Measurements from ENCODE around the gene NCKAP5.

The NCKAP5 gene

GRCh38 chr2:133568172-133568571 lies at the start of gene NCKAP5:
Gene NCKAP5, minus strand, starts transcription at chr2:133568463. Its CDS starts 50,937 bp downstream, at chr2:133517526.
- DNase-seq = peak; percentile 41

- no peak for DNase-seq
Measured at GRCh38 chr2:133609664-133610063, 41.4 kb upstream of the NCKAP5 start.

GRCh38 chr2:133608291-133608690 lies 40.0 kb upstream of the NCKAP5 start:
- no peak for DNase-seq

- no peak for DNase-seq
Measured at GRCh38 chr2:133607679-133608078, 39.4 kb upstream of the NCKAP5 start.

GRCh38 chr2:133606616-133607015 lies 38.4 kb upstream of the NCKAP5 start:
- no peak for DNase-seq

- no peak for DNase-seq
Measured at GRCh38 chr2:133605766-133606137, 37.5 kb upstream of the NCKAP5 start.

GRCh38 chr2:133605011-133605765 lies 36.9 kb upstream of the NCKAP5 start:
- DNase-seq = peak; percentile 98

GRCh38 chr2:133603109-133603508 lies 34.8 kb upstream of the NCKAP5 start:
- no peak for DNase-seq

GRCh38 chr2:133602538-133602937 lies 34.3 kb upstream of the NCKAP5 start:
- DNase-seq = no peak

- DNase-seq = no peak
Measured at GRCh38 chr2:133600266-133600928, 32.1 kb upstream of the NCKAP5 start.

GRCh38 chr2:133599811-133600210 lies 31.5 kb upstream of the NCKAP5 start:
- no peak for DNase-seq

GRCh38 chr2:133599211-133599803 lies 31.0 kb upstream of the NCKAP5 start:
- peak; percentile 58 for DNase-seq

GRCh38 chr2:133598769-133599168 lies 30.5 kb upstream of the NCKAP5 start:
- no peak for DNase-seq

GRCh38 chr2:133596701-133597393 lies 28.6 kb upstream of the NCKAP5 start:
- no peak for DNase-seq

- peak; percentile 17 for DNase-seq
Measured at GRCh38 chr2:133591164-133591563, 22.9 kb upstream of the NCKAP5 start.

GRCh38 chr2:133589456-133589855 lies 21.2 kb upstream of the NCKAP5 start:
- DNase-seq = no peak

- DNase-seq = no peak
Measured at GRCh38 chr2:133588144-133588543, 19.9 kb upstream of the NCKAP5 start.

GRCh38 chr2:133586978-133587377 lies 18.7 kb upstream of the NCKAP5 start:
- DNase-seq = no peak

- no peak for DNase-seq
Measured at GRCh38 chr2:133581010-133581760, 12.9 kb upstream of the NCKAP5 start.

GRCh38 chr2:133579274-133579673 lies 11.0 kb upstream of the NCKAP5 start:
- DNase-seq = no peak

- DNase-seq = no peak
Measured at GRCh38 chr2:133576714-133577113, 8.5 kb upstream of the NCKAP5 start.

- no peak for DNase-seq
Measured at GRCh38 chr2:133574620-133575019, 6.4 kb upstream of the NCKAP5 start.

GRCh38 chr2:133574186-133574585 lies 5.9 kb upstream of the NCKAP5 start:
- DNase-seq = no peak

Data from NCI-H82 (cell line).